GM21423 (cell line): Measurements from ENCODE around the gene FAM167B.
A peak's percentile ranks its signal among the peaks of the same experiment; 100 is the strongest.

Experiments
- ATAC-seq: cut with Tn5 transposase; IDR thresholded peaks from one replicate; pipeline ENCODE4 v1.9.1; 2021; ENCODE audit warnings: mild to moderate bottlenecking, moderate library complexity; ENCODE audit not compliant: unreplicated experiment

The FAM167B gene

GRCh38 chr1:32246888-32247273 is at the start of gene FAM167B:
Gene FAM167B (plus strand): TSS chr1:32247222. CDS start chr1:32247422, 200 bp downstream.
- ATAC-seq, result no peak

DNA sequence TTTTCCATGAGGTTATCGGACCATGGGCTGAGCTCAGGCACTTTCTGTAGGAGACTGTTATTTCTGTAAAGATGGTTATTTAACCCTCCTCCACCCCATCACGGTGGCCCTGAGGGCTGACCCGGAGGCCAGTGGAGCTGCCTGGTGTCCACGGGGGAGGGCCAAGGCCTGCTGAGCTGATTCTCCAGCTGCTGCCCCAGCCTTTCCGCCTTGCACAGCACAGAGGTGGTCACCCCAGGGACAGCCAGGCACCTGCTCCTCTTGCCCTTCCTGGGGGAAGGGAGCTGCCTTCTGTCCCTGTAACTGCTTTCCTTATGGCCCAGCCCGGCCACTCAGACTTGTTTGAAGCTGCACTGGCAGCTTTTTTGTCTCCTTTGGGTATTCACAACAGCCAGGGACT is 49.2 kb upstream of the FAM167B start:
- ATAC-seq, result no peak

- ATAC-seq, result no peak
These were observed 48.6 kb upstream of the FAM167B start for GRCh38 chr1:32198237-32199042.

DNA sequence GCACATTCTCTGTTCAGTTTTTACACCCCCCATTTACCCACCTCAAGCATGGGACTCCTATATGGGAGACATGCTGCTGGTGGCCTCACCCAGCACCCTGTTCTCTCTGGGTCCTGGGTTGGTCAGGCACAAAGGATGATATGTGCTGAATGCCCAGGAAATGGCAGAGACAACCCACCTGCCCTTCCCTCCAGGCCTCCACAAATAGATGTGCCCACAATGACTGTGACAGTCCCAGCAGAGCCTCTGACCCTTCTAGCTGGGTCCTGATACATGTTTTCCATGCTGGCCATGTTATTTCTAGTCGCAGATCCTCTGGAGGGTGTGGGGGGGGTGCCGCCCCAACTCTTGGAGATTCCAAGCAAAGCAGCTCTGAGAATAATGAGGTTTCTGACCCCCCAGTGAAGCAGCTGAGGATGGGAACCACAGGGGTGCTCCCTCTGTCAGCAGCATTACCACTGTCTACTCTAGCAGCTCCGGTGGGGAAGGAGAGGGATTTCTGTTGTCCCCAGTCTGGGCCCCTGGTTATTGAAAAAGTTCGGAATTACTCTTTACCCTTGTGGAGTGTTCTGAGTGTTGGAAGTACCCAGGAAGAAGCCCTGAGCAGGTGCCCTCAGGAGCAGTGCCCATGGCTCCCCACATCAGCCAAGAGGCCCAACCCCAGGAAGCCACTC is 47.8 kb upstream of the FAM167B start:
- no peak for ATAC-seq

DNA sequence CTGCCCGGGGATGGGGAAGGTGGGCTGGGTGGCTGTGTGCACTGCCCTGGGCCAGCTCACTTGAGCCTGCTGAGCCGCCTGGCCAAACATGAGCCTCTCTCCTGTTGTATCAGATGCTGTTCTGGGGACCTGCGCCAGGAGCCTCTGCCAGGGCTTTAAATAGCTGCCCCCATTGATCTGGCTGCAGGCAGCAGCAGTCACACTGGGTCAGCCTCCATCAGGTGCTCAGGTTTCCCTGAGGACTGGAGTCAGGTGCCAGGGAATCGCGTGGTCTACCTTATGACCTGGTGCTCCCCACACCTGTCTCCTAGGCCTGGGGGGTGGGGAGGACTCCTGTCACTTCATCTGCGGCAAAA is 47.3 kb upstream of the FAM167B start:
- no peak for ATAC-seq

GRCh38 chr1:32200226-32201010 is 46.6 kb upstream of the FAM167B start, which contains the start of gene CCDC28B:
Gene CCDC28B (plus strand): TSS chr1:32200595. CDS start chr1:32201936, 1,341 bp downstream.
- no peak for ATAC-seq

GRCh38 chr1:32201011-32201855 is 45.8 kb upstream of the FAM167B start:
- peak; percentile 33 for ATAC-seq

- no peak for ATAC-seq
These were observed 42.1 kb upstream of the FAM167B start for GRCh38 chr1:32204943-32205361.

GRCh38 chr1:32205401-32206370 is 41.3 kb upstream of the FAM167B start, which contains the start of gene IQCC:
Gene IQCC (plus strand): TSS chr1:32205671. CDS start chr1:32205682, 11 bp downstream.
- peak; percentile 43 for ATAC-seq

DNA sequence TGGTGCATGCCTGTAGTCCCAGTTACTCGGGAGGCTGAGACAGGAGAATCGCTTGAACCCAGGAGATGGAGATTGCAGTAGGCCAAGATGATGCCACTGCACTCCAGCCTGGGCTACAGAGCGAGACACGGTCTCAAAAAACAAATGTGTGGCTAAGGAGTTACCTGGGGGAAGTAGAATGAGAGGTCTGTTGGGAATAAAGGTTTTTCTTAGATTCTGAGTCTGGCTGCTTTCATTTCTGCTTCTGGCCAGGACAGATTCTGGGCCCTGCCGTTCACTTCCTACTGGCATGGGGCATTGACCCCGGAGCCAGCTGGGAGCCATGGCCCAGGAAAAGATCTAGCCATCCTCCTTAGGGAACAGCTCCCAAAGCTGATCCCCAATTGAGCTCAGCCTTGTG is 38.6 kb upstream of the FAM167B start:
- no peak for ATAC-seq

DNA sequence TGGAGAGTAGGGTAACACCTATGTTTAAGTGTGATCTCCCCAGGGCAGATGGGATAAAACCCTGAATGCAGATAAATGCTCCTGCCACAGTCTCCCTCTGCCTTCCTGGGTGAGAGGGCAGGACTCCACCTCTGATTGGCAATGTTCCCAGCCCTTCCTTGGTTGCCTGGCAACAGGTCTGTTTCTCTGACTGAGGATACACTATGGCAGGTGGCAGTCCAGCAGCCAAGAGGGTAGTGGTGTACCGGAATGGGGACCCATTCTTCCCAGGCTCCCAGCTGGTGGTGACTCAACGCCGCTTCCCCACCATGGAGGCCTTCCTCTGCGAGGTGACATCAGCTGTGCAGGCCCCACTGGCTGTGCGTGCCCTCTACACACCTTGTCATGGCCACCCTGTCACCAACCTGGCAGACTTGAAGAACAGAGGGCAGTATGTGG is 38.1 kb upstream of the FAM167B start, which contains the start of gene DCDC2B:
Gene DCDC2B, plus strand, starts transcription at position 199 of the 438 bp plus-strand sequence. Its CDS starts 5 bp downstream, at position 204.
- ATAC-seq, result no peak

DNA sequence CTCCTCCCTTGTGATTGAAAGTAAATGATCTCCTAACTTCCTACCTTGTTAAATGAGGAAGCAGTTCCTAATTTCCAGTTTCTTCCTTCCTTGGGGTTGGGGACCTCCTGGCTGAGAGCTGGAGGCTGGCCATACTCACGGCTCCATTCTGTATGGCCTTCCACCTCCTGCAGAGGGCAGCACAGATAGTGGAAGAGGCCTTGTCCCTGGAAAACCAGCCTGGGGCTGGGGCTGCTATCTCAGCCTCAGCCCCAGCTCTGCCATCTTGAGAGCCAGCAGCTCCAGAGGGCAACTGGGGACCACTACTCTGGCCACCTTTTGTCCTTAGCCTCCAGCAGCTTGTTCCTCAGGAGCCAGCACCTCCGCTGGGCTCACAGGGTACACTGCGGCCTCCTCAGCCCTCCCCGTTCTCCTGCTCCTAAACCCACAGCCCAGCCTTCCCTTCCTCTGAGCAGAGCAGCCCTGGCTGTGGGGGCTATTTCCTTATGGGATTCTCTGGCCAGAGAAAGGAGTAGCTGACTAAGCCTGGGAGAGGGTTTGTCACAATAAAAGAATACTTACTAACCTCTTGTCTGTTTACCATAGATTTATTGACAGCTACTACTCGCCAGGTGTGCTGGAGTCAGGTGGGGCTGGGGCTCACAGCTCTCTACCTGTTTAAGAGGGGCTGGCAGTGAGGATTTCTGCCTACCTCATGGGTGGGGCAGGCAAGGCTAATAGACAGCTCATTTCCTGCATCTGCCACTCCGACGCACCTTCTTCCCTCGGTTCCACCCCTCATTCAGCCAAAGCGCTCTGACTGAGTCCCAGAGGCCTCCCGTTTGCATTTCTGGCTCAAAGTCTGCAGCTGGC is 31.2 kb upstream of the FAM167B start:
- no peak for ATAC-seq

DNA sequence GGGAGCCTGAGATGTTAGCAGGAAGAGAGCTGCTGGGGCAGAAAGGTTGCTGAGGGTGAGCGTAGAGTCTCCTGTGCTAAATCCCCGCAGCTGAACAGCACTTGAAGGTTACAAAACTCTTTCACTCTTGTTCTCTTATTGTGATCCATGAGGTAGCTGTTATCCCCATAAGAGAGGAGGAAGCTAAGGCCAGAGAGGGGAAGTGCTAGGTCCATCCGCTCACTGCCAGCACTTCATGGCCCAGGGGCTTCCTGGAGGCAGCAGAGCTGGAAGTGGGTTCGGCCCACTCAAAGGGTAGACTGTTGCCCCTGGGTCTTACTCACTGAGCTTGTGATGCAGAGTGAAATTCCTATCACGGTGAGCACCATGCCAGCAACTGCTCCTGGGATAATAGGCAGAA is 30.5 kb upstream of the FAM167B start:
- no peak for ATAC-seq

GRCh38 chr1:32219022-32219421 is 28.0 kb upstream of the FAM167B start:
- ATAC-seq, result no peak

- ATAC-seq, result no peak
These were observed 26.1 kb upstream of the FAM167B start for GRCh38 chr1:32220746-32221580.

DNA sequence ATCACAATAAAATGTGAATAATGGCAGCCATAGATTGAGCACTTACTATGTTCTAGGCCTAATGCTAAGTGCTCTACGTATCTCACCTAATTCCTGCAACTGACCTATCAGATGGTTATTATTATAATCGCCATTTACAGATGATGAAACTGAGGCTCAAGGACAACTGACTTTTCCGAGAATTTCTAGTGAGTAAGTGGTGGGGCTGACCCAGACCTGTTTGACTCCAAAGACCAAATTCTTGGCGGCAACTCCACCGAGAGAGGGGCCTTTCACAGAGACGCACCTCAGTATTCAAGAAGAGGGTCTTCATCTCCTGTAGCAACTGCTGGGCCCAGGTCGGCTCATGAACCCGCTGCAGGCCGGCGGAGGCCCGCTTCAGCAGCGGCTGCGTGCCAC is 25.4 kb upstream of the FAM167B start:
- no peak for ATAC-seq
